Measurements from ENCODE around the gene PRPF38B.

PRPF38B gene

DNA sequence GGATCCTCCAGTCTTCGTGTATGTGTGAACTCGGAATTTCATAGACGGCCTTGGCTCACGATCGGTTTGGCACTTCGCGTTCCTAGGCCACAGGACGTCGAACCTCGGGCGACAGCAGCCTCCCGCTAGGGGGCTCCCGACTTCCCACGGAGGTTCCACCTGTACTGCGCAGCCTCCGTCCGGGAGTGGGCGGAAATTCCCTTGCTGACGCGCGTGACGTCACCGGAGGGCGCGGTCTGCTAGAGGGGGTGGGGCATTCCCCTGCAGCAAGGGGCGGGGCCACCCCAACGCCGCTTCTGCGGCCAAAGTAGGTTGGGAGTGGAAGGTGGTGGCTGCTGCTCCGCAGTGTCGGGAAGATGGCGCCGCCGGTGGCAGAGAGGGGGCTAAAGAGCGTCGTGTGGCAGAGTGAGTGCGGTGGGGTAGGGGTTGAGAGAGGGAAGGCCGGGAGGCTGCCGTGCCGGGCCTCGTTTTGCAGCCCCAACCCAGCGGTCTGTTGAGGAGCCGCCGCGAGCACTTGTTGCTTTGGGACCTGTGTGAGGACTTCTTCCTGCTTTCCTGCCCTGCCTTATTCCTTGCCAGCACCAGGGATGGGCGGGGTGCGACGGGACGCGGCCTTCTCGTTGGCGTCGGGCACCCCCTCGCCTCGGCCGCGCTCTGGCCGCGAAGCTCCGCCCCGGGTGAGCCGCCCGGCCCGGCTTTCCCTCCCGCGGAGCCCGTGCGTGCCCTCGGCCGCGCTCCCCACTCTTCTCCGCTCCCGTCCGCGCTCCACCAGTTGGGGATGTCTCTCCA is 54.5 kb downstream of the PRPF38B start, which contains the start of gene STXBP3:
Gene STXBP3 (plus strand): TSS at position 293 of the 789 bp plus-strand sequence. CDS start 64 bp downstream, at position 357.
- H3K27ac ChIP-seq (ENCODE audit: low read depth, low read length) = peak within 1 kb of the TSS; percentile 45
- peak within 1 kb of the TSS; percentile 76 for H3K9ac ChIP-seq (ENCODE audit: low read length)
- peak within 1 kb of the TSS; percentile 88 for H2AFZ ChIP-seq (ENCODE audit: low read depth, low read length, severe bottlenecking)
- H4K20me1 ChIP-seq (ENCODE audit: low read depth, low read length) = no peaks in the 10 kb centered on the region
- no peaks in the 10 kb centered on the region for H3K36me3 ChIP-seq (ENCODE audit: low read length)
- peak within 1 kb of the TSS; percentile 78 for H3K4me3 ChIP-seq (ENCODE audit: insufficient read depth, low read length, poor library complexity, severe bottlenecking)
- no peak for TF ChIP-seq EZH2phosphoT487 (conservative IDR thresholded peaks at IDR 0.05; ENCODE audit: low read length)
- TF ChIP-seq, protein P1, sequence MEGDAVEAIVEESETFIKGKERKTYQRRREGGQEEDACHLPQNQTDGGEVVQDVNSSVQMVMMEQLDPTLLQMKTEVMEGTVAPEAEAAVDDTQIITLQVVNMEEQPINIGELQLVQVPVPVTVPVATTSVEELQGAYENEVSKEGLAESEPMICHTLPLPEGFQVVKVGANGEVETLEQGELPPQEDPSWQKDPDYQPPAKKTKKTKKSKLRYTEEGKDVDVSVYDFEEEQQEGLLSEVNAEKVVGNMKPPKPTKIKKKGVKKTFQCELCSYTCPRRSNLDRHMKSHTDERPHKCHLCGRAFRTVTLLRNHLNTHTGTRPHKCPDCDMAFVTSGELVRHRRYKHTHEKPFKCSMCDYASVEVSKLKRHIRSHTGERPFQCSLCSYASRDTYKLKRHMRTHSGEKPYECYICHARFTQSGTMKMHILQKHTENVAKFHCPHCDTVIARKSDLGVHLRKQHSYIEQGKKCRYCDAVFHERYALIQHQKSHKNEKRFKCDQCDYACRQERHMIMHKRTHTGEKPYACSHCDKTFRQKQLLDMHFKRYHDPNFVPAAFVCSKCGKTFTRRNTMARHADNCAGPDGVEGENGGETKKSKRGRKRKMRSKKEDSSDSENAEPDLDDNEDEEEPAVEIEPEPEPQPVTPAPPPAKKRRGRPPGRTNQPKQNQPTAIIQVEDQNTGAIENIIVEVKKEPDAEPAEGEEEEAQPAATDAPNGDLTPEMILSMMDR (IDR thresholded peaks at IDR 0.05; ENCODE audit: insufficient read depth, low read length, poor library complexity, severe bottlenecking) = peak; percentile 90
- H3F3A ChIP-seq (ENCODE audit: insufficient read depth) = peaks cover 10% of the 10 kb centered on the region; the same call in 1 of the 2 replicates
- peaks cover 20% of the 10 kb centered on the region; the same call in 1 of the 2 replicates for H3K79me2 ChIP-seq (ENCODE audit: insufficient read depth, low read length)
- H3K4me2 ChIP-seq (ENCODE audit: low read depth, low read length, poor library complexity, severe bottlenecking) = peak within 1 kb of the TSS; percentile 71
- H3K9me3 ChIP-seq (ENCODE audit: insufficient read depth, low read length) = no peaks in the 10 kb centered on the region
- H3K27me3 ChIP-seq (ENCODE audit: low read length) = no peaks in the 10 kb centered on the region
- H3K9me2 ChIP-seq (replicated peaks; ENCODE audit: insufficient read depth, low read length) = no peaks in the 10 kb centered on the region

DNA sequence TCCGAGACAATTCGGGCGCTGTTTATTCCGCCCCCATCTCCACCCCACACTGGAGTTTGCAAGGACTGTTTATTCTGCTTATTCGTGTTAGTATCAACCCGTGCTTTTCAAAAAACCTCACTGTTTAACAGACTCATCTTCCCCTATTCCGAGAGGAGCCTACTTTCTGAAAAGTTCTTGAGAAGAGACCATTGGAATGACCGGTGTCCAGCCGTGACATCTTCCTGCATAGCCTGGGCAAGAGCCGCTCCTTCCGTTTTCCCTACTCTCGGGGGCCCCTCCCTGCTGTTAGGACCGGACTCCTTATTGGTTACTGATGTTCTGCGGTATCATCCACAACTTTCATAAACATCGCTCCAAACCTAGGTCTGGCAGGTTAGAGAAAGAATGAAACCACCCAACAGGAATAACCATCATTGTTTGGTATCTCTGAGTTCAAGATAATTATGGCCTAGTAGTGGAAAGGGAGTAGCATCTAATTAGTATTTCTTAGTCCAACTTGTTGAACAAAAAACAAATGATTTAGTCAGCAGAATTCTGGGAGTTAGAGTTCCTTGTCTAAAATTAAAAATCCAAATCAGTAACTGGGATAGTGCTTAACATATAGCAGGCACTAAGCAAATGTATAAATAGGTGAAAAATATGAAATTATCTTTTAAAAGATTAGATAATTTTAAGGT is 55.2 kb downstream of the PRPF38B start:
- Histone ChIP-seq H3K9me2 (replicated peaks; ENCODE audit: insufficient read depth, low read length) (no peaks in the 10 kb centered on the region), H3K9me3 (ENCODE audit: insufficient read depth, low read length) (no peaks in the 10 kb centered on the region), H4K20me1 (ENCODE audit: low read depth, low read length) (no peaks in the 10 kb centered on the region), H3F3A (ENCODE audit: insufficient read depth) (peaks cover 10% of the 10 kb centered on the region; the same call in 1 of the 2 replicates), H3K4me2 (ENCODE audit: low read depth, low read length, poor library complexity, severe bottlenecking) (peak overlapping the region; percentile 71), H3K36me3 (ENCODE audit: low read length) (0 out of 2 replicates have a peak, but pooled peaks cover 5% of the 10 kb centered on the region), H3K9ac (ENCODE audit: low read length) (peak overlapping the region; percentile 76), H3K27me3 (ENCODE audit: low read length) (no peaks in the 10 kb centered on the region), H3K79me2 (ENCODE audit: insufficient read depth, low read length) (peaks cover 20% of the 10 kb centered on the region), H3K27ac (ENCODE audit: low read depth, low read length) (peak overlapping the region; percentile 45), H3K4me3 (ENCODE audit: insufficient read depth, low read length, poor library complexity, severe bottlenecking) (peak overlapping the region; percentile 78), H2AFZ (ENCODE audit: low read depth, low read length, severe bottlenecking) (peak overlapping the region; percentile 69)
- TF ChIP-seq EZH2phosphoT487 (conservative IDR thresholded peaks at IDR 0.05; ENCODE audit: low read length) = no peak
- TF ChIP-seq, protein P1 (IDR thresholded peaks at IDR 0.05; ENCODE audit: insufficient read depth, low read length, poor library complexity, severe bottlenecking) = no peak

DNA sequence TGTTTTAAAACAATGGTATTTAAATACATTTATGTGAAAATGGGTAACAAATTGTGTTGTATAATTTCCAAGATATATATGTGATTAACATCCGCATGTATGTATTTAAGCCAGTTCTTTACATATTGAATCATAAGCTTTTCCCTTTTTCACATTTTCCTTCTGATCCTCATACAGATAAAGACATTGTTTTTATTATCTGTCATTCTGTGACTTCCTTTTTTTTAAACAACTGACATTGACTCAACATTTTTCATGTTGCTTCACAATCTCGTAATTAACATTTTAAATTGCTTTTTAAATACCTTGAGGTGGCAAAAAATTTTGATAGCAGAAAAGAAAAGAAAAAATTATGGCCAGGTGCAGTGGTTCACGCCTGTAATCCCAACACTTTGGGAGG is 55.8 kb downstream of the PRPF38B start:
- H3K4me3 ChIP-seq (ENCODE audit: insufficient read depth, low read length, poor library complexity, severe bottlenecking) = no peak overlapping the region
- H4K20me1 ChIP-seq (ENCODE audit: low read depth, low read length) = no peaks in the 10 kb centered on the region
- H2AFZ ChIP-seq (ENCODE audit: low read depth, low read length, severe bottlenecking) = no peak overlapping the region
- H3K9me3 ChIP-seq (ENCODE audit: insufficient read depth, low read length) = no peaks in the 10 kb centered on the region
- H3K27ac ChIP-seq (ENCODE audit: low read depth, low read length) = no peak overlapping the region
- TF ChIP-seq, protein P1 (IDR thresholded peaks at IDR 0.05; ENCODE audit: insufficient read depth, low read length, poor library complexity, severe bottlenecking) = no peak
- no peak for TF ChIP-seq EZH2phosphoT487 (conservative IDR thresholded peaks at IDR 0.05; ENCODE audit: low read length)
- H3F3A ChIP-seq (ENCODE audit: insufficient read depth) = peaks cover 10% of the 10 kb centered on the region; the same call in 1 of the 2 replicates
- no peaks in the 10 kb centered on the region for H3K27me3 ChIP-seq (ENCODE audit: low read length)
- H3K36me3 ChIP-seq (ENCODE audit: low read length) = peaks cover 11% of the 10 kb centered on the region; the same call in 1 of the 2 replicates
- H3K9ac ChIP-seq (ENCODE audit: low read length) = 0 out of 2 replicates have a peak overlapping the region, but pooled peaks have one; percentile 76
- H3K9me2 ChIP-seq (replicated peaks; ENCODE audit: insufficient read depth, low read length) = no peaks in the 10 kb centered on the region
- H3K4me2 ChIP-seq (ENCODE audit: low read depth, low read length, poor library complexity, severe bottlenecking) = peak overlapping the region; percentile 71
- H3K79me2 ChIP-seq (ENCODE audit: insufficient read depth, low read length) = peaks cover 24% of the 10 kb centered on the region

All from SU-DHL-6 (cell line).